H1 (cell line): Measurements from ENCODE around the gene ACADSB. TPM values are rescaled to one million over a fixed set of nuclear protein-coding genes. Genes with fewer than 3 reads are reported as not detected.

Experiments
- CTCF ChIA-PET: fragments of 300-600 bp; sonication (Branson Sonifier 250); formaldehyde crosslinking; loops from one replicate; lab custom pipeline; 2021; ENCODE audit not compliant: partially characterized antibody; lab: Charles Lee
- POLR2A ChIA-PET: fragments of 300-600 bp; sonication (Branson Sonifier 250); formaldehyde crosslinking; loops from one replicate; lab custom pipeline; 2021; ENCODE audit warnings: inconsistent platforms; ENCODE audit not compliant: partially characterized antibody; lab: Charles Lee
- DNase-seq, 2 experiments: peaks; one replicate each; pipeline versions ENCODE4 v3.0.0 to v3.0.0-alpha.2; 2010 to 2022; ENCODE audit warnings: low spot score in 2 of 2, low read depth in 1 of 2, mixed read lengths in 1 of 2
- FAIRE-seq: peaks from 2 replicates; lab custom pipeline; 2011; peaks lifted over from hg19 to GRCh38; lab: Jason Lieb, UNC
- H2AFZ ChIP-seq: 2 replicates; pipeline ENCODE4 v1.8.1; 2012; ENCODE audit warnings: low read length, inconsistent platforms
- H2AK5ac ChIP-seq: 2 replicates; pipeline ENCODE4 v1.6.1; 2013; ENCODE audit warnings: low read depth, low read length
- H2BK120ac ChIP-seq: replicated peaks from 2 replicates; pipeline ENCODE3; 2013; ENCODE audit warnings: low read depth, low read length, inconsistent platforms
- H2BK12ac ChIP-seq: 2 replicates; pipeline ENCODE4 v1.6.1; 2013; ENCODE audit warnings: low read depth, low read length
- H2BK15ac ChIP-seq: 2 replicates; pipeline ENCODE4 v1.6.1; 2013; ENCODE audit warnings: low read length
- H2BK20ac ChIP-seq: 2 replicates; pipeline ENCODE4 v1.6.1; 2013; ENCODE audit warnings: low read length
- H2BK5ac ChIP-seq: 2 replicates; pipeline ENCODE4 v1.6.1; 2013; ENCODE audit warnings: low read depth, low read length
- H3K14ac ChIP-seq: 2 replicates; pipeline ENCODE4 v1.6.1; 2013; ENCODE audit warnings: inconsistent platforms; ENCODE audit not compliant: insufficient read length
- H3K18ac ChIP-seq: 2 replicates; pipeline ENCODE4 v1.6.1; 2013; ENCODE audit warnings: low read length; ENCODE audit errors: extremely low read depth
- H3K23ac ChIP-seq: 2 replicates; pipeline ENCODE4 v1.6.1; 2013; ENCODE audit warnings: inconsistent platforms; ENCODE audit not compliant: insufficient read length
- H3K23me2 ChIP-seq: 2 replicates; pipeline ENCODE4 v1.6.1; 2013; ENCODE audit warnings: low read depth, low read length
- H3K27ac ChIP-seq: 2 replicates; pipeline ENCODE4 v1.6.1; 2011; ENCODE audit warnings: low read depth, low read length, inconsistent platforms
- H3K27me3 ChIP-seq, 4 experiments: replicated peaks in 1 of 4; 1 replicate in 1 of 4; 2 replicates in 3 of 4; pipeline versions ENCODE4 v1.6.1 to v1.8.1; 2011 to 2013; ENCODE audit warnings: low read length in 3 of 4, mild to moderate bottlenecking in 3 of 4, inconsistent platforms in 2 of 4, mixed read lengths in 2 of 4, moderate library complexity in 1 of 4; ENCODE audit not compliant: control insufficient read depth in 3 of 4, insufficient read depth in 3 of 4; ENCODE audit errors: extremely low read depth in 1 of 4
- H3K36me3 ChIP-seq, 4 experiments: 2 replicates each; pipeline versions ENCODE4 v1.6.1 to v1.8.1; 2011 to 2013; ENCODE audit warnings: mild to moderate bottlenecking in 4 of 4, low read length in 3 of 4, moderate library complexity in 2 of 4, control low read depth in 1 of 4, inconsistent platforms in 1 of 4; ENCODE audit not compliant: insufficient read depth in 4 of 4, control insufficient read depth in 2 of 4
- H3K4ac ChIP-seq: replicated peaks from 2 replicates; pipeline ENCODE3; 2013; ENCODE audit warnings: low read length, low read depth, mixed read lengths, inconsistent platforms; ENCODE audit not compliant: insufficient read length
- H3K4me1 ChIP-seq, 4 experiments: replicated peaks in 1 of 4; 1 replicate in 1 of 4; 2 replicates in 3 of 4; pipeline versions ENCODE4 v1.6.1 to v1.8.1; 2011 to 2013; ENCODE audit warnings: low read length in 3 of 4, inconsistent platforms in 2 of 4, mixed read lengths in 1 of 4; ENCODE audit not compliant: insufficient read depth in 4 of 4, control insufficient read depth in 3 of 4
- H3K4me2 ChIP-seq, 2 experiments: 2 replicates each; pipeline versions ENCODE4 v1.6.1 to v1.8.1; 2011 to 2013; ENCODE audit warnings: low read depth in 2 of 2, low read length in 2 of 2, control low read depth in 1 of 2, inconsistent platforms in 1 of 2, mild to moderate bottlenecking in 1 of 2; ENCODE audit not compliant: insufficient read depth in 1 of 2
- H3K4me3 ChIP-seq, 4 experiments: fragments of 200-600, 300-600 bp in 1 of 4; sonication (generic), shearing (Covaris generic), sonication (Bioruptor Twin) in 1 of 4; 2 replicates each; pipeline versions ENCODE4 v1.5.1 to v1.8.1; 2011 to 2016; ENCODE audit warnings: low read length in 4 of 4, low read depth in 3 of 4, control low read depth in 2 of 4, inconsistent platforms in 2 of 4, mild to moderate bottlenecking in 2 of 4, mixed read lengths in 1 of 4, moderate library complexity in 1 of 4; ENCODE audit not compliant: insufficient read depth in 2 of 4; ENCODE audit errors: extremely low read depth in 1 of 4
- H3K56ac ChIP-seq: replicated peaks from 2 replicates; pipeline ENCODE3; 2013; ENCODE audit warnings: low read depth, mild to moderate bottlenecking, mixed read lengths, low read length, inconsistent platforms; ENCODE audit not compliant: insufficient read length
- H3K79me1 ChIP-seq: 2 replicates; pipeline ENCODE4 v1.6.1; 2013; ENCODE audit warnings: low read depth, low read length, control low read depth
- H3K79me2 ChIP-seq, 2 experiments: 2 replicates each; pipeline versions ENCODE4 v1.6.1 to v1.8.1; 2012 to 2013; ENCODE audit warnings: low read length in 2 of 2, mild to moderate bottlenecking in 2 of 2, inconsistent platforms in 1 of 2; ENCODE audit not compliant: insufficient read depth in 2 of 2, control insufficient read depth in 1 of 2
- H3K9ac ChIP-seq, 4 experiments: replicated peaks in 1 of 4; 1 replicate in 1 of 4; 2 replicates in 3 of 4; pipeline versions ENCODE4 v1.6.1 to v1.8.1; 2011 to 2013; ENCODE audit warnings: low read depth in 3 of 4, low read length in 3 of 4, control low read depth in 2 of 4, mild to moderate bottlenecking in 2 of 4, moderate library complexity in 2 of 4, inconsistent platforms in 1 of 4; ENCODE audit errors: extremely low read depth in 1 of 4
- H3K9me3 ChIP-seq, 2 experiments: 2 replicates each; pipeline versions ENCODE4 v1.6.1 to v1.8.1; 2012 to 2013; ENCODE audit warnings: mild to moderate bottlenecking in 2 of 2, moderate library complexity in 2 of 2, control low read depth in 1 of 2, inconsistent platforms in 1 of 2, low read depth in 1 of 2, low read length in 1 of 2, mixed read lengths in 1 of 2; ENCODE audit not compliant: insufficient read depth in 2 of 2
- H4K20me1 ChIP-seq, 2 experiments: replicated peaks in 1 of 2; 2 replicates each; pipeline versions ENCODE3 to v1.8.1; 2011 to 2013; ENCODE audit warnings: inconsistent platforms in 2 of 2, low read length in 2 of 2, mild to moderate bottlenecking in 1 of 2; ENCODE audit not compliant: insufficient read depth in 2 of 2, control insufficient read depth in 1 of 2
- H4K5ac ChIP-seq: 2 replicates; pipeline ENCODE4 v1.6.1; 2013; ENCODE audit warnings: low read length, low read depth, mixed read lengths, inconsistent platforms; ENCODE audit not compliant: insufficient read length
- H4K8ac ChIP-seq: 2 replicates; pipeline ENCODE4 v1.8.0; 2013; ENCODE audit warnings: mild to moderate bottlenecking, moderate library complexity, low read length, inconsistent platforms; ENCODE audit not compliant: insufficient read depth; ENCODE audit errors: extremely low read depth
- H4K91ac ChIP-seq: replicated peaks from 2 replicates; pipeline ENCODE3; 2013; ENCODE audit warnings: low read length, mixed read lengths, inconsistent platforms; ENCODE audit not compliant: insufficient read length
- GABPA ChIP-seq: IDR thresholded peaks from 2 replicates; pipeline ENCODE4 v1.6.1; 2011; ENCODE audit warnings: mild to moderate bottlenecking, low read length, moderate library complexity, borderline replicate concordance; ENCODE audit not compliant: insufficient read depth
- PHF8 ChIP-seq: fragments of 200-600 bp; sonication (generic); conservative IDR thresholded peaks from 2 replicates; pipeline ENCODE4 v1.7.1; 2012; ENCODE audit warnings: low read depth, mild to moderate bottlenecking, inconsistent platforms, low read length, moderate library complexity
- RXRA ChIP-seq: IDR thresholded peaks from 2 replicates; pipeline ENCODE4 v1.6.1; 2011; ENCODE audit warnings: low read depth, mild to moderate bottlenecking, low read length, moderate library complexity; ENCODE audit not compliant: insufficient read depth
- WGBS, 2 experiments: shearing (Covaris generic) in 1 of 2; methylation state at CpG; one replicate each; pipeline versions ENCODE4 v1.1.6 to v1.1.7; 2013 to 2015; ENCODE audit warnings: low lambda C conversion rate in 2 of 2, mixed read lengths in 2 of 2, inconsistent platforms in 1 of 2, low coverage in 1 of 2, missing lambda C conversion rate in 1 of 2; ENCODE audit not compliant: insufficient replicate concordance in 2 of 2, insufficient coverage in 1 of 2, insufficient read length in 1 of 2; ENCODE audit errors: extremely low coverage in 1 of 2, missing lambda C conversion rate in 1 of 2; 5-methylcytosine and 5-hydroxymethylcytosine counted together
- polyA plus RNA-seq, 7 experiments: library from polyadenylated mRNA; depleted of rRNA in 3 of 7; stranded (reverse) in 5 of 7; unstranded in 2 of 7; fragments of >200 nt in 5 of 7; fragments of 200-250 nt in 2 of 7; gene quantifications; 1 replicate in 5 of 7; 2 replicates in 1 of 7; 4 replicates in 1 of 7; pipeline versions ENCODE4 v1.2.1 to v1.2.3, GENCODE V29; 2011 to 2013; ENCODE audit warnings: missing spikeins in 2 of 7, mixed read lengths in 2 of 7
- total RNA-seq: library from RNA; stranded (reverse); fragmentation: NEBNext Ultra II Directional; extraction: Animal tissue kit (Norgen Biotek cat#: 25700); gene quantifications from 2 replicates; pipeline ENCODE4 v1.2.1, GENCODE V29; 2021
- TF ChIP-seq, protein P1 (sequence below): IDR thresholded peaks from 2 replicates; pipeline ENCODE4 v1.6.1; 2012; ENCODE audit warnings: inconsistent platforms

The ACADSB gene
- total and polyA plus RNA-seq, 2 of the 8 experiments (the other 6 are each of a cell fraction or from before 2014, with no cell fraction given): 5.6 to 11.2 TPM

DNA sequence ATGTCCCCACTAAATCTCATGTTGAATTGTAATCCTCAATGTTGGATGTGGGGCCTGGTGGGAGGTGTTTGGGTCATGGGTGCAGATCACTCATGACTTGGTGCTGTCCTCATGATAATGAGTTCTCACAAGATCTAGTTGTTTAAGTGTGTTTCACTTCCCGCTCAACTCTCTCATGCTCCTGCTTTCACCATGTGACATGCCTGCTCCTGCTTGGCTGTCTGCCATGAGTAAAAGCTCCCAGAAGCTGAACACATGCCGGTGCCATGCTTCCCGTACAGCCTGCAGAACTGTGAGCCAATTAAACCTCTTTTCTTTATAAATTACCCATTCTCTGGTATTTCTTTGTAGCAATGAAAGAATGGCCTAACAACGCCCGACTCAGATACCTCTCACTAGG is 34.8 kb upstream of the ACADSB start:
- Histone ChIP-seq H3K9me3 (no peaks in the 10 kb centered on the region), H3K4me1 (no peaks in the 10 kb centered on the region), H2AFZ (no peak overlapping the region), H3K4ac (no peak overlapping the region), H2BK12ac (no peak overlapping the region), H3K79me1 (no peaks in the 10 kb centered on the region), H3K18ac (no peak overlapping the region), H4K20me1 (no peaks in the 10 kb centered on the region), H4K5ac (no peak overlapping the region), H3K36me3 (no peaks in the 10 kb centered on the region), H3K27ac (no peak overlapping the region), H3K23ac (no peak overlapping the region), H2BK120ac (no peak overlapping the region), H3K23me2 (no peaks in the 10 kb centered on the region), H2BK5ac (no peak overlapping the region), H3K14ac (no peak overlapping the region), H4K91ac (no peak overlapping the region), H3K56ac (no peak overlapping the region), H2BK20ac (no peak overlapping the region), H2BK15ac (no peak overlapping the region), H3K27me3 (peaks cover 0 to 3% (median 1%) of the 10 kb centered on the region in 4 experiments; a peak in 3 of 7 replicates), H4K8ac (no peak overlapping the region; the same call in 1 of the 2 replicates), H2AK5ac (no peak overlapping the region), H3K4me2 (no peak overlapping the region), H3K4me3 (no peak overlapping the region), H3K79me2 (no peaks in the 10 kb centered on the region), H3K9ac (no peak overlapping the region)
- WGBS, 2 experiments: 85% methylated on average over 5 of the region's 5 CpGs; no CpG with 5 or more reads in 1 of the 2 experiments
- CTCF ChIA-PET: no interaction called here
- FAIRE-seq (no peak), DNase-seq (no peak)
- TF ChIP-seq GABPA: no peak
- TF ChIP-seq, protein P1, sequence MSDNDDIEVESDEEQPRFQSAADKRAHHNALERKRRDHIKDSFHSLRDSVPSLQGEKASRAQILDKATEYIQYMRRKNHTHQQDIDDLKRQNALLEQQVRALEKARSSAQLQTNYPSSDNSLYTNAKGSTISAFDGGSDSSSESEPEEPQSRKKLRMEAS: no peak
- no peak for TF ChIP-seq PHF8
- no peak for TF ChIP-seq RXRA
- POLR2A ChIA-PET: no interaction called here
